ENCODE data around the gene RBM14. TPM values are rescaled to one million over a fixed set of nuclear protein-coding genes. Genes with fewer than 3 reads are reported as not detected.

Gene RBM14
- total RNA-seq, 1 donor: 22.4 TPM

DNA sequence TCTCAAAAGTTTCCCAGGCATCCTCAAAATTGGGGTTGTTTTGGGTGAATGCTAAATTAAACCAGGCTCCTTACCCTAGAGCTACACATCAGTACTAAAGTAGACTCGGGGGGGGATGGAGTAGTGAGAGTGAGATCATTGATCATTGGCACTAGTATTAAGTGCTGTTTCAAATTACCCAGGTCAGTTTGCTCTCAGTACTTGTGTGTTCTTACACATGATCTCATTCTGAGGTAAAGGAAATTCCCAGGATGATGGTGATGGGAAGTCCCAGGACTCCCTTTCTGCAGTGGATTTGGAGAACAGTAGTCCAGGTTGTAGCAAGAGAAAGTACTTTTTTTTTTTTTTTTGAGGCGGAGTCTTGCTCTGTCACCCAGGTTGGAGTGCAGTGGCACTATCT is 34.6 kb downstream of the RBM14 start:
- Histone ChIP-seq H3K27ac (ENCODE audit: low read depth, low read length) (no peak overlapping the region), H3K27me3 (ENCODE audit: insufficient read depth, low read length) (no peaks in the 10 kb centered on the region), H2AFZ (ENCODE audit: low read length) (no peak overlapping the region), H3K36me3 (ENCODE audit: insufficient read depth, low read length) (peaks cover 53% of the 10 kb centered on the region), H3K4me1 (ENCODE audit: insufficient read depth, low read length) (no peaks in the 10 kb centered on the region), H3K4me2 (ENCODE audit: insufficient read depth, low read length) (no peak overlapping the region), H3K79me2 (ENCODE audit: insufficient read depth, low read length) (peaks cover 84% of the 10 kb centered on the region), H3K4me3 (ENCODE audit: insufficient read depth, low read length) (no peak overlapping the region), H4K20me1 (ENCODE audit: insufficient read depth, low read length) (peaks cover 47% of the 10 kb centered on the region), H3K9me3 (ENCODE audit: low read depth, low read length) (no peaks in the 10 kb centered on the region)
- peak; percentile 23 for DNase-seq (ENCODE audit: insufficient read length, low spot score, missing footprints)
- TF ChIP-seq, protein P1, sequence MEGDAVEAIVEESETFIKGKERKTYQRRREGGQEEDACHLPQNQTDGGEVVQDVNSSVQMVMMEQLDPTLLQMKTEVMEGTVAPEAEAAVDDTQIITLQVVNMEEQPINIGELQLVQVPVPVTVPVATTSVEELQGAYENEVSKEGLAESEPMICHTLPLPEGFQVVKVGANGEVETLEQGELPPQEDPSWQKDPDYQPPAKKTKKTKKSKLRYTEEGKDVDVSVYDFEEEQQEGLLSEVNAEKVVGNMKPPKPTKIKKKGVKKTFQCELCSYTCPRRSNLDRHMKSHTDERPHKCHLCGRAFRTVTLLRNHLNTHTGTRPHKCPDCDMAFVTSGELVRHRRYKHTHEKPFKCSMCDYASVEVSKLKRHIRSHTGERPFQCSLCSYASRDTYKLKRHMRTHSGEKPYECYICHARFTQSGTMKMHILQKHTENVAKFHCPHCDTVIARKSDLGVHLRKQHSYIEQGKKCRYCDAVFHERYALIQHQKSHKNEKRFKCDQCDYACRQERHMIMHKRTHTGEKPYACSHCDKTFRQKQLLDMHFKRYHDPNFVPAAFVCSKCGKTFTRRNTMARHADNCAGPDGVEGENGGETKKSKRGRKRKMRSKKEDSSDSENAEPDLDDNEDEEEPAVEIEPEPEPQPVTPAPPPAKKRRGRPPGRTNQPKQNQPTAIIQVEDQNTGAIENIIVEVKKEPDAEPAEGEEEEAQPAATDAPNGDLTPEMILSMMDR (IDR thresholded peaks at IDR 0.05; ENCODE audit: extremely low read depth, low read depth, low read length): no peak

DNA sequence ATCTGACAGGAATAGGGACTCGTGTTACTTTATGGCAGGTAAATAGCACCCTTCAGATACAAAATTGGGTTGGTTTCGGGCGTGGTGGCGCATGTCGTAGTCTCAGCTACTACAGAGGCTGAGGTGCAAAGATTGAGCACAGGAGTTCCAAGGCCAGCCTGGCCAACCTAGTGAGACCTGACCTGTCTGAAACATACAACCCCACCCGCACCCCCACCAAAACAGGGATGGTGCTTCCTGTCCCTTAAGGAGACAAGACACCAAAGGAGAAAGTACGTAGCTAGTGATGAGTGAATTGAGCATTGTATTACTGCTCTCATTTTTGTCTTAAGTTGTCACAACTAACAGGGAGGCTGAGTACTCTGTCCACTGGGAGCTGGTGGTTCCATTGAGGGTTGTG is 36.2 kb downstream of the RBM14 start:
- peaks cover 51% of the 10 kb centered on the region for H3K36me3 ChIP-seq (ENCODE audit: insufficient read depth, low read length)
- H3K27ac ChIP-seq (ENCODE audit: low read depth, low read length): no peak overlapping the region
- peaks cover 39% of the 10 kb centered on the region for H4K20me1 ChIP-seq (ENCODE audit: insufficient read depth, low read length)
- TF ChIP-seq, protein P1 (IDR thresholded peaks at IDR 0.05; ENCODE audit: extremely low read depth, low read depth, low read length): no peak
- no peak overlapping the region for H3K4me2 ChIP-seq (ENCODE audit: insufficient read depth, low read length)
- no peak overlapping the region for H3K4me3 ChIP-seq (ENCODE audit: insufficient read depth, low read length)
- H2AFZ ChIP-seq (ENCODE audit: low read length): no peak overlapping the region
- H3K9me3 ChIP-seq (ENCODE audit: low read depth, low read length): no peaks in the 10 kb centered on the region
- no peaks in the 10 kb centered on the region for H3K27me3 ChIP-seq (ENCODE audit: insufficient read depth, low read length)
- H3K79me2 ChIP-seq (ENCODE audit: insufficient read depth, low read length): peaks cover 79% of the 10 kb centered on the region
- no peak for DNase-seq (ENCODE audit: insufficient read length, low spot score, missing footprints)
- no peaks in the 10 kb centered on the region for H3K4me1 ChIP-seq (ENCODE audit: insufficient read depth, low read length)

DNA sequence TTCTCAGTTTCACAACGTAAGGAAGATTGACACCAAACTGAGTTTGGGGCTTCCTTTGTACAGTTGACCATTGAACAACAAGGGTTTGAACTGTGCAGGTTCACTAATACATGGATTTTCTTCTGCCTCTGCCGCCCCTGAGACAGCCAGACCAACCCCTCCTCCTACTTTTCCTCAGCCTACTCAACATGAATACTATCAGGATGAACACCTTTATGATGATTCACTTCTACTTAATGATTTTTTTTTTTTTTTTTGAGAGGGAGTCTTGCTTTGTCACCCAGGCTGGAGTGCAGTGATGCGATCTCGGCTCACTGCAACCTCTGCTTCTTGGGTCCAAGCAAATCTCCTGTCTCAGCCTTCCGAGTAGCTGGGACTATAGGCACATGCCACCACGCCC is 36.7 kb downstream of the RBM14 start:
- Histone ChIP-seq H3K4me1 (ENCODE audit: insufficient read depth, low read length) (no peaks in the 10 kb centered on the region), H4K20me1 (ENCODE audit: insufficient read depth, low read length) (peaks cover 38% of the 10 kb centered on the region), H3K36me3 (ENCODE audit: insufficient read depth, low read length) (peaks cover 50% of the 10 kb centered on the region), H3K27ac (ENCODE audit: low read depth, low read length) (no peak overlapping the region), H2AFZ (ENCODE audit: low read length) (no peak overlapping the region), H3K27me3 (ENCODE audit: insufficient read depth, low read length) (no peaks in the 10 kb centered on the region), H3K9me3 (ENCODE audit: low read depth, low read length) (no peaks in the 10 kb centered on the region), H3K79me2 (ENCODE audit: insufficient read depth, low read length) (peaks cover 77% of the 10 kb centered on the region), H3K4me3 (ENCODE audit: insufficient read depth, low read length) (no peak overlapping the region), H3K4me2 (ENCODE audit: insufficient read depth, low read length) (no peak overlapping the region)
- TF ChIP-seq, protein P1 (IDR thresholded peaks at IDR 0.05; ENCODE audit: extremely low read depth, low read depth, low read length): no peak
- DNase-seq (ENCODE audit: insufficient read length, low spot score, missing footprints): no peak

DNA sequence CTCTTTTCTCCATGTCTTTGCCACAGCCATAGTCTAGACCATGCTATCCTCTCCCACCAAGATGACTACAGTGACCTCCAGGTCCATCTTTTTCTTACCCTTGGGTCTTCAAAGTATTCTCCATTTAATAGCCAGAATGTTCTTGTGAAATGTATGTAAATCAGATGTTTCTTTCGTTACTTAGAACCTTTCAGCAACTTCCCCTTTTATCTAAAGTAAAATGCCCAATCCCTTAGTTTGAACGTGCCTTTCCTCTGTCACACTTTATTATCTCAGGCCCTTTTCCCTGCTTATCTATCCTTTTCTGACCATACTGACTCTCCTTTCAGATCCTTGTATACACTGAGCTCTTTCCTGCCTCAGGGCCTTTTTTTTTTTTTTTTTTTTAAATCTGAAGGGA is 43.3 kb downstream of the RBM14 start:
- H3K4me3 ChIP-seq (ENCODE audit: insufficient read depth, low read length): no peak overlapping the region
- H3K36me3 ChIP-seq (ENCODE audit: insufficient read depth, low read length): peaks cover 46% of the 10 kb centered on the region
- peaks cover 64% of the 10 kb centered on the region for H3K79me2 ChIP-seq (ENCODE audit: insufficient read depth, low read length)
- no peaks in the 10 kb centered on the region for H3K27me3 ChIP-seq (ENCODE audit: insufficient read depth, low read length)
- H3K27ac ChIP-seq (ENCODE audit: low read depth, low read length): no peak overlapping the region
- H3K9me3 ChIP-seq (ENCODE audit: low read depth, low read length): no peaks in the 10 kb centered on the region
- H3K4me1 ChIP-seq (ENCODE audit: insufficient read depth, low read length): no peaks in the 10 kb centered on the region
- TF ChIP-seq, protein P1 (IDR thresholded peaks at IDR 0.05; ENCODE audit: extremely low read depth, low read depth, low read length): no peak
- H3K4me2 ChIP-seq (ENCODE audit: insufficient read depth, low read length): no peak overlapping the region
- no peak overlapping the region for H2AFZ ChIP-seq (ENCODE audit: low read length)
- peaks cover 24% of the 10 kb centered on the region for H4K20me1 ChIP-seq (ENCODE audit: insufficient read depth, low read length)
- peak; percentile 29 for DNase-seq (ENCODE audit: insufficient read length, low spot score, missing footprints)
